H1 (cell line): Measurements from ENCODE around the gene ORC5. TPM values are rescaled to one million over a fixed set of nuclear protein-coding genes. Genes with fewer than 3 reads are reported as not detected.

Source experiments
- CTCF ChIA-PET: fragments of 300-600 bp; sonication (Branson Sonifier 250); formaldehyde crosslinking; loops from one replicate; lab custom pipeline; 2021; ENCODE audit not compliant: partially characterized antibody; lab: Charles Lee
- POLR2A ChIA-PET: fragments of 300-600 bp; sonication (Branson Sonifier 250); formaldehyde crosslinking; loops from one replicate; lab custom pipeline; 2021; ENCODE audit warnings: inconsistent platforms; ENCODE audit not compliant: partially characterized antibody; lab: Charles Lee
- DNase-seq, 2 experiments: peaks; one replicate each; pipeline versions ENCODE4 v3.0.0 to v3.0.0-alpha.2; 2010 to 2022; ENCODE audit warnings: low spot score in 2 of 2, low read depth in 1 of 2, mixed read lengths in 1 of 2
- FAIRE-seq: peaks from 2 replicates; lab custom pipeline; 2011; peaks lifted over from hg19 to GRCh38; lab: Jason Lieb, UNC
- H2AFZ ChIP-seq: 2 replicates; pipeline ENCODE4 v1.8.1; 2012; ENCODE audit warnings: low read length, inconsistent platforms
- H2AK5ac ChIP-seq: 2 replicates; pipeline ENCODE4 v1.6.1; 2013; ENCODE audit warnings: low read depth, low read length
- H2BK120ac ChIP-seq: replicated peaks from 2 replicates; pipeline ENCODE3; 2013; ENCODE audit warnings: low read depth, low read length, inconsistent platforms
- H2BK12ac ChIP-seq: 2 replicates; pipeline ENCODE4 v1.6.1; 2013; ENCODE audit warnings: low read depth, low read length
- H2BK15ac ChIP-seq: 2 replicates; pipeline ENCODE4 v1.6.1; 2013; ENCODE audit warnings: low read length
- H2BK20ac ChIP-seq: 2 replicates; pipeline ENCODE4 v1.6.1; 2013; ENCODE audit warnings: low read length
- H2BK5ac ChIP-seq: 2 replicates; pipeline ENCODE4 v1.6.1; 2013; ENCODE audit warnings: low read depth, low read length
- H3K14ac ChIP-seq: 2 replicates; pipeline ENCODE4 v1.6.1; 2013; ENCODE audit warnings: inconsistent platforms; ENCODE audit not compliant: insufficient read length
- H3K18ac ChIP-seq: 2 replicates; pipeline ENCODE4 v1.6.1; 2013; ENCODE audit warnings: low read length; ENCODE audit errors: extremely low read depth
- H3K23ac ChIP-seq: 2 replicates; pipeline ENCODE4 v1.6.1; 2013; ENCODE audit warnings: inconsistent platforms; ENCODE audit not compliant: insufficient read length
- H3K23me2 ChIP-seq: 2 replicates; pipeline ENCODE4 v1.6.1; 2013; ENCODE audit warnings: low read depth, low read length
- H3K27ac ChIP-seq: 2 replicates; pipeline ENCODE4 v1.6.1; 2011; ENCODE audit warnings: low read depth, low read length, inconsistent platforms
- H3K27me3 ChIP-seq, 4 experiments: replicated peaks in 1 of 4; 1 replicate in 1 of 4; 2 replicates in 3 of 4; pipeline versions ENCODE4 v1.6.1 to v1.8.1; 2011 to 2013; ENCODE audit warnings: low read length in 3 of 4, mild to moderate bottlenecking in 3 of 4, inconsistent platforms in 2 of 4, mixed read lengths in 2 of 4, moderate library complexity in 1 of 4; ENCODE audit not compliant: control insufficient read depth in 3 of 4, insufficient read depth in 3 of 4; ENCODE audit errors: extremely low read depth in 1 of 4
- H3K36me3 ChIP-seq, 4 experiments: 2 replicates each; pipeline versions ENCODE4 v1.6.1 to v1.8.1; 2011 to 2013; ENCODE audit warnings: mild to moderate bottlenecking in 4 of 4, low read length in 3 of 4, moderate library complexity in 2 of 4, control low read depth in 1 of 4, inconsistent platforms in 1 of 4; ENCODE audit not compliant: insufficient read depth in 4 of 4, control insufficient read depth in 2 of 4
- H3K4ac ChIP-seq: replicated peaks from 2 replicates; pipeline ENCODE3; 2013; ENCODE audit warnings: low read length, low read depth, mixed read lengths, inconsistent platforms; ENCODE audit not compliant: insufficient read length
- H3K4me1 ChIP-seq, 4 experiments: replicated peaks in 1 of 4; 1 replicate in 1 of 4; 2 replicates in 3 of 4; pipeline versions ENCODE4 v1.6.1 to v1.8.1; 2011 to 2013; ENCODE audit warnings: low read length in 3 of 4, inconsistent platforms in 2 of 4, mixed read lengths in 1 of 4; ENCODE audit not compliant: insufficient read depth in 4 of 4, control insufficient read depth in 3 of 4
- H3K4me2 ChIP-seq, 2 experiments: 2 replicates each; pipeline versions ENCODE4 v1.6.1 to v1.8.1; 2011 to 2013; ENCODE audit warnings: low read depth in 2 of 2, low read length in 2 of 2, control low read depth in 1 of 2, inconsistent platforms in 1 of 2, mild to moderate bottlenecking in 1 of 2; ENCODE audit not compliant: insufficient read depth in 1 of 2
- H3K4me3 ChIP-seq, 4 experiments: fragments of 200-600, 300-600 bp in 1 of 4; sonication (generic), shearing (Covaris generic), sonication (Bioruptor Twin) in 1 of 4; 2 replicates each; pipeline versions ENCODE4 v1.5.1 to v1.8.1; 2011 to 2016; ENCODE audit warnings: low read length in 4 of 4, low read depth in 3 of 4, control low read depth in 2 of 4, inconsistent platforms in 2 of 4, mild to moderate bottlenecking in 2 of 4, mixed read lengths in 1 of 4, moderate library complexity in 1 of 4; ENCODE audit not compliant: insufficient read depth in 2 of 4; ENCODE audit errors: extremely low read depth in 1 of 4
- H3K56ac ChIP-seq: replicated peaks from 2 replicates; pipeline ENCODE3; 2013; ENCODE audit warnings: low read depth, mild to moderate bottlenecking, mixed read lengths, low read length, inconsistent platforms; ENCODE audit not compliant: insufficient read length
- H3K79me1 ChIP-seq: 2 replicates; pipeline ENCODE4 v1.6.1; 2013; ENCODE audit warnings: low read depth, low read length, control low read depth
- H3K79me2 ChIP-seq, 2 experiments: 2 replicates each; pipeline versions ENCODE4 v1.6.1 to v1.8.1; 2012 to 2013; ENCODE audit warnings: low read length in 2 of 2, mild to moderate bottlenecking in 2 of 2, inconsistent platforms in 1 of 2; ENCODE audit not compliant: insufficient read depth in 2 of 2, control insufficient read depth in 1 of 2
- H3K9ac ChIP-seq, 4 experiments: replicated peaks in 1 of 4; 1 replicate in 1 of 4; 2 replicates in 3 of 4; pipeline versions ENCODE4 v1.6.1 to v1.8.1; 2011 to 2013; ENCODE audit warnings: low read depth in 3 of 4, low read length in 3 of 4, control low read depth in 2 of 4, mild to moderate bottlenecking in 2 of 4, moderate library complexity in 2 of 4, inconsistent platforms in 1 of 4; ENCODE audit errors: extremely low read depth in 1 of 4
- H3K9me3 ChIP-seq, 2 experiments: 2 replicates each; pipeline versions ENCODE4 v1.6.1 to v1.8.1; 2012 to 2013; ENCODE audit warnings: mild to moderate bottlenecking in 2 of 2, moderate library complexity in 2 of 2, control low read depth in 1 of 2, inconsistent platforms in 1 of 2, low read depth in 1 of 2, low read length in 1 of 2, mixed read lengths in 1 of 2; ENCODE audit not compliant: insufficient read depth in 2 of 2
- H4K20me1 ChIP-seq, 2 experiments: replicated peaks in 1 of 2; 2 replicates each; pipeline versions ENCODE3 to v1.8.1; 2011 to 2013; ENCODE audit warnings: inconsistent platforms in 2 of 2, low read length in 2 of 2, mild to moderate bottlenecking in 1 of 2; ENCODE audit not compliant: insufficient read depth in 2 of 2, control insufficient read depth in 1 of 2
- H4K5ac ChIP-seq: 2 replicates; pipeline ENCODE4 v1.6.1; 2013; ENCODE audit warnings: low read length, low read depth, mixed read lengths, inconsistent platforms; ENCODE audit not compliant: insufficient read length
- H4K8ac ChIP-seq: 2 replicates; pipeline ENCODE4 v1.8.0; 2013; ENCODE audit warnings: mild to moderate bottlenecking, moderate library complexity, low read length, inconsistent platforms; ENCODE audit not compliant: insufficient read depth; ENCODE audit errors: extremely low read depth
- H4K91ac ChIP-seq: replicated peaks from 2 replicates; pipeline ENCODE3; 2013; ENCODE audit warnings: low read length, mixed read lengths, inconsistent platforms; ENCODE audit not compliant: insufficient read length
- BRCA1 ChIP-seq: IDR thresholded peaks from 2 replicates; pipeline ENCODE4 v1.6.1; 2012; ENCODE audit warnings: low read depth, low read length, improper control_type of control experiment
- CTCF ChIP-seq, 3 experiments: IDR thresholded peaks; 1 replicate in 2 of 3; 2 replicates in 1 of 3; pipeline versions ENCODE4 v1.5.1 to v1.6.1; 2011; ENCODE audit warnings: low read length in 3 of 3, mild to moderate bottlenecking in 3 of 3, inconsistent platforms in 2 of 3, low read depth in 1 of 3, moderate library complexity in 1 of 3; ENCODE audit not compliant: insufficient read depth in 1 of 3; ENCODE audit errors: control extremely low read depth in 1 of 3
- GABPA ChIP-seq: IDR thresholded peaks from 2 replicates; pipeline ENCODE4 v1.6.1; 2011; ENCODE audit warnings: mild to moderate bottlenecking, low read length, moderate library complexity, borderline replicate concordance; ENCODE audit not compliant: insufficient read depth
- JUN ChIP-seq: IDR thresholded peaks from 2 replicates; pipeline ENCODE4 v1.6.1; 2011; ENCODE audit warnings: low read depth, mild to moderate bottlenecking, improper control_type of control experiment, low read length
- KDM4A ChIP-seq: IDR thresholded peaks from one replicate; pipeline ENCODE4 v1.7.1; 2012; ENCODE audit warnings: low read depth, mild to moderate bottlenecking, moderate library complexity, low read length, inconsistent platforms; ENCODE audit not compliant: severe bottlenecking
- MAX ChIP-seq: IDR thresholded peaks from 2 replicates; pipeline ENCODE4 v1.6.1; 2012; ENCODE audit warnings: inconsistent platforms
- POU5F1 ChIP-seq: IDR thresholded peaks from 2 replicates; pipeline ENCODE4 v1.6.1; 2011; ENCODE audit warnings: low read depth, mild to moderate bottlenecking, low read length, moderate library complexity
- RFX5 ChIP-seq: IDR thresholded peaks from 2 replicates; pipeline ENCODE4 v1.6.1; 2011; ENCODE audit warnings: low read depth, low read length, improper control_type of control experiment, borderline replicate concordance
- RXRA ChIP-seq: IDR thresholded peaks from 2 replicates; pipeline ENCODE4 v1.6.1; 2011; ENCODE audit warnings: low read depth, mild to moderate bottlenecking, low read length, moderate library complexity; ENCODE audit not compliant: insufficient read depth
- SAP30 ChIP-seq: fragments of 300-600 bp; sonication (generic); IDR thresholded peaks from 2 replicates; pipeline ENCODE4 v1.7.1; 2012; ENCODE audit warnings: low read length, moderate library complexity, mild to moderate bottlenecking, inconsistent platforms; ENCODE audit not compliant: insufficient read depth, insufficient replicate concordance
- TAF1 ChIP-seq: IDR thresholded peaks from 2 replicates; pipeline ENCODE4 v1.6.1; 2011; ENCODE audit warnings: mild to moderate bottlenecking, low read depth, low read length
- TBP ChIP-seq: IDR thresholded peaks from 2 replicates; pipeline ENCODE4 v1.6.1; 2011; ENCODE audit warnings: low read depth, low read length, improper control_type of control experiment
- WGBS, 2 experiments: shearing (Covaris generic) in 1 of 2; methylation state at CpG; one replicate each; pipeline versions ENCODE4 v1.1.6 to v1.1.7; 2013 to 2015; ENCODE audit warnings: low lambda C conversion rate in 2 of 2, mixed read lengths in 2 of 2, inconsistent platforms in 1 of 2, low coverage in 1 of 2, missing lambda C conversion rate in 1 of 2; ENCODE audit not compliant: insufficient replicate concordance in 2 of 2, insufficient coverage in 1 of 2, insufficient read length in 1 of 2; ENCODE audit errors: extremely low coverage in 1 of 2, missing lambda C conversion rate in 1 of 2; 5-methylcytosine and 5-hydroxymethylcytosine counted together
- polyA plus RNA-seq, 7 experiments: library from polyadenylated mRNA; depleted of rRNA in 3 of 7; stranded (reverse) in 5 of 7; unstranded in 2 of 7; fragments of >200 nt in 5 of 7; fragments of 200-250 nt in 2 of 7; gene quantifications; 1 replicate in 5 of 7; 2 replicates in 1 of 7; 4 replicates in 1 of 7; pipeline versions ENCODE4 v1.2.1 to v1.2.3, GENCODE V29; 2011 to 2013; ENCODE audit warnings: missing spikeins in 2 of 7, mixed read lengths in 2 of 7
- total RNA-seq: library from RNA; stranded (reverse); fragmentation: NEBNext Ultra II Directional; extraction: Animal tissue kit (Norgen Biotek cat#: 25700); gene quantifications from 2 replicates; pipeline ENCODE4 v1.2.1, GENCODE V29; 2021

Gene ORC5
- total and polyA plus RNA-seq, 2 of the 8 experiments (the other 6 are each of a cell fraction or from before 2014, with no cell fraction given) = 7.7 to 19.9 TPM

- H3K18ac ChIP-seq = no peak overlapping the region
- H3K36me3 ChIP-seq = peaks cover 2 to 50% (median 29%) of the 10 kb centered on the region in 4 experiments; a peak in 7 of 8 replicates
- no peak overlapping the region for H4K91ac ChIP-seq
- no peaks in the 10 kb centered on the region for H3K79me2 ChIP-seq
- H3K9me3 ChIP-seq = peaks cover 21 to 34% of the 10 kb centered on the region in 2 experiments
- no peak overlapping the region for H3K56ac ChIP-seq
- H2BK120ac ChIP-seq = no peak overlapping the region
- no peak overlapping the region for H2BK15ac ChIP-seq
- no peak overlapping the region for H2BK20ac ChIP-seq
- H3K4me1 ChIP-seq = peaks cover 2 to 12% (median 6%) of the 10 kb centered on the region in 4 experiments; a peak in 4 of 7 replicates
- no peaks in the 10 kb centered on the region for H4K20me1 ChIP-seq
- no peak overlapping the region for H3K14ac ChIP-seq
- DNase-seq (no peak), FAIRE-seq (no peak)
- H3K79me1 ChIP-seq = no peaks in the 10 kb centered on the region
- H3K4me3 ChIP-seq = no peak overlapping the region
- H3K23me2 ChIP-seq = no peaks in the 10 kb centered on the region
- H4K5ac ChIP-seq = no peak overlapping the region
- no peak overlapping the region for H3K27ac ChIP-seq
- no peak overlapping the region for H2AFZ ChIP-seq
- H3K4ac ChIP-seq = no peak overlapping the region
- H2AK5ac ChIP-seq = no peak overlapping the region
- H2BK12ac ChIP-seq = no peak overlapping the region
- H3K9ac ChIP-seq = no peak overlapping the region
- CTCF ChIA-PET = no interaction called here
- WGBS, 2 experiments = 91% methylated on average over 2 of the region's 2 CpGs; no CpG with 5 or more reads in 1 of the 2 experiments
- no peaks in the 10 kb centered on the region for H3K27me3 ChIP-seq
- H3K23ac ChIP-seq = no peak overlapping the region
- no peak for TF ChIP-seq MAX
- no peak for TF ChIP-seq TBP
- TF ChIP-seq KDM4A = no peak
- TF ChIP-seq TAF1 = no peak
- no peak for TF ChIP-seq RXRA
- TF ChIP-seq GABPA = no peak
- no peak for TF ChIP-seq BRCA1
- no peak for TF ChIP-seq CTCF (IDR thresholded peaks at IDR 0.05; ENCODE audit: control extremely low read depth in 1 of 3, insufficient read depth in 1 of 3, low read depth in 1 of 3, low read length in 3 of 3)
- TF ChIP-seq SAP30 = no peak
- no peak for TF ChIP-seq RFX5
- TF ChIP-seq POU5F1 = no peak
- TF ChIP-seq JUN = no peak
- no peak overlapping the region for H4K8ac ChIP-seq
- POLR2A ChIA-PET = no interaction called here
- H2BK5ac ChIP-seq = no peak overlapping the region
- H3K4me2 ChIP-seq = no peak overlapping the region
Observed at GRCh38 chr7:104179178-104179577, 28.6 kb downstream of the ORC5 start.
